NCI-H2227 treated with DMSO at 0.1 percent for 48 hours (cell line): Measurements from ENCODE around the gene MYOF.
"Not testable (repeated sequence)": the region's sequence is repeated elsewhere in the genome, so short reads cannot be mapped to it uniquely, and the experiment has no call there.

ENCODE experiments used
- DNase-seq: peaks from one replicate; lab custom pipeline; 2025; lab: John Stamatoyannopoulos, UW

The MYOF gene

GRCh38 chr10:93476756-93477155, 5.4 kb downstream of the MYOF start:
- no peak for DNase-seq

DNA sequence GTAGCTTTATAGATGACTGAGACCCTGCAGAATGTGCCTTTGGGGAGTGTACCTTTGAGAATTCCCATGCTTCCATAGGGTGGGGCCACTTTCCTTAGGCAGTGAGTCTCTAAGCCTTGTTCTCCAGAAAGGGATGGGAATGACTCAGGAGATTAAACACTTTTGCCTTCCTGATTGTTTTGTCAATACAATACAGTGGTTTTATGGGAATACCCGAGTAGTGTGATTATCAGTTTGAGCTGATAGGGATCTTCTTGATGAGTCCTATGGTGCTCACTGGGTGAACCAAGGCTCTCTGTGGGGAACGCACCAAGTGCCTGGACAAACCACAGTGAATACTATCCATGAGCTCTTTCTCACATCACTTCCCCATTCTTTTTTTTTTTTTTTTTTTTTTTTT, 6.3 kb downstream of the MYOF start:
- DNase-seq, result no peak

DNA sequence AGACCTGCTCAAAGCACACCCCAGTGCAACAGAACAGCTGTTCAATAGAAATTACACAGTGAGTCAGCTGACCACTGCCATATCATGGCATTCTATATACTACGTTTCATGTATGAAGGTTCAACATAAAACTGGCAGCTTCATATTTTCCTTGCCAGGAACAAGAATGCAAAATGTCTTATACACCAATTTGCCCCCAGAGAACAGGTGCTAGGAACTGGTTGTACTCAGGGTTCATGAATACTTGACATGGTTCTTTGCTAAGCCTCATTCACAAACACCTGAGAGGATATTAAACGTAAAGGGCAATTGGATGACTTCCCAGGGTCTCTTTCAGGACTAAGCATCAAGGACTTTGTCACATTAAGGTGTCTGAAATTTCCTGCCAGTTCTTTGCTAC, 6.9 kb downstream of the MYOF start:
- no peak for DNase-seq

DNA sequence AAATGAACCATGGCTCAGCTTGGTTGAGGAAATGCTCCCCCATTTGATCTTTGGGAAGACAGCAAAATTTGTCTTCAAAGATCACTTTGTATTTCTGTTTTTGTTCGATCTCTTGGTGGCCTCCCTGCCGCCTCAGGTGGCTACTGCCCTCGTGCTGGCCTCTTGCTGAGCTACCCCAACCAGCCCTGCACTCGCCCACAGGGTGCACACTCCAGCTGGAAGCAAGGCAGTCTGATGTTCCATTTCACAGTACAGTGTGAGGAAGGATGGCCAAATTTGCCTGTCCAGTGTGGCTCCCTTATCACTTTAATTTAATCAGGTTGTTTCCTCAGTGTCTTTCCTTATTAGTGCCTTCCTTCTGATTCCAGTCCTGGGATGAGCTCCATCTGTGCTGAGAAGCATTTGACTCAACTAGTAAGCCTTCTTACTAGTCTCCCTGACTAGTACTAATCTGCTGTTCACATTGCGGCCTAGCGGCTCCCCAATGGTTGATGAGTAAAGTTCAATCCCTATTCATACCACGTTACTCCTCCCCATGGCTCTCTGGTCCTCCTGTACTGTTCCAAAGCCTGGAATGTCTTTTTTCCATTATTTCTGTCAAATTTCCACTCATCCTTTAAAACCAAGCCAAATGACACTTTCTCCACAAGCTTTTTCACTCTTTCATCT, 8.2 kb downstream of the MYOF start:
- no peak for DNase-seq

GRCh38 chr10:93473161-93473560, 9.0 kb downstream of the MYOF start:
- no peak for DNase-seq

- DNase-seq, result no peak
These were observed 11.0 kb downstream of the MYOF start for GRCh38 chr10:93471110-93471651.

DNA sequence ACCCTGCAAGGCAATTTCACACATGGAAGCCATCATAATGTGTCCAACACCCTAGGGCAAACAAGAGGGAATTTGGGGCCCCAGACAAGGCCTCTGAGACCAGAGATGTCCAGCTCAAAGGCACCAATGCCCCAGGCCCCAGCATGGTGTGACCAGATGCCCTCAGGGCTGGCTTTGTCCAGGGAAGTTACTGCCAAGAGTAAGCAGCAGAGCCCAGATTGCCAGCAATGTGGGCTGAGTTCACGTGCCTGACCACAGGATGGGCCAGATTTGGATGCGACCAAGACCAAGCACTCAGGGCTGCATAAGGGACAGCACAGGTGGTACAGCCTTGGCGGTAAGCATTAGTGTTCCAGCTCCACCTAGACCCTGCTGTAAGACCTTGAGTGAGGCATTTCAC, 12.7 kb downstream of the MYOF start:
- no peak for DNase-seq

DNA sequence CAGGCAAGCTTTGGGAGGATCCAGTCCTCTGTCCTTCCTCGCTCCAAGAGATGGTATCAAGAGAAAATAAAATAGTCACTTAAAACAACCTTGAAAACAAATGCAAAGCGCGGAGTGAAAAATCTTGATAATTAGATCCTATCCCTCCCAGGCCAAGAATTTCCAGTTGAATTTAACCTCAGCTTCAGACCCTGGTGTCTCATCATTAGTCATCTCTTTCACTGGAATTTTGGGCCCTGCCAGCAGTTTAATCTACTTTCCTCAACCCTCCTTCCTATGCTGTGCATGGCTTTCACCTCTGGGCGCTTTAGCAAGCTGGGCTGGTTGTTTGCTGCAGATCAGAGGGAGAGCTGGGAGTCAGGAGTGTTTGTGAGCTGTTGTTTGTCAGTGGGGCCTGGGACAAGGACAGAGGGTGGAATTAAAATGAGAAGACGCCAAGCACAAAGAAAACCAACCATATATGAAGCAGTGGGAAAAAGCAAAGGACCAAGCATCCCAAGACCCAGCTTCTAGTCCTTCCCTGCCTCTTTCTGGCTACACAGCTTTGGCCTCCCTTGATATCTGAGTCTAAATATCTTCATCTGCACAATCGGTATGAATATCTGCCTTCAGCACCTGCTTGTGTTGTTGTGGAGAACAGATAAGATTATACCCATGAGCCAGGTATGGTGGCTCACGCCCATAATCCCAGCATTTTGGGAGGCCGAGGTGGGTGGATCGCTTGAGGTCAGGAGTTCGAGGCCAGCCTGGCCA, 13.5 kb downstream of the MYOF start:
- DNase-seq, result no peak

DNA sequence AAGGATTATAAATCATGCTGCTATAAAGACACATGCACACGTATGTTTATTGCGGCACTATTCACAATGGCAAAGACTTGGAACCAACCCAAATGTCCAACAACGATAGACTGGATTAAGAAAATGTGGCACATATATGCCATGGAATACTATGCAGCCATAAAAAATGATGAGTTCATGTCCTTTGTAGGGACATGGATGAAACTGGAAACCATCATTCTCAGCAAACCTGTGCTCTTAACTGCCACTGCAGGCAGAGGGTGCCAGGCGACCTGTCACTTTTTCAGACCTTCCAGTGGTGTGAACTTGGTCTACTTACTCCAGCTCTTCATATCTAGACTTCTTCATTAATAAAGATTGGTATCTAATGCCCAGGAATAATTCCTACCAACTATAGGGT, 14.5 kb downstream of the MYOF start:
- not testable (repeated sequence) for DNase-seq

DNA sequence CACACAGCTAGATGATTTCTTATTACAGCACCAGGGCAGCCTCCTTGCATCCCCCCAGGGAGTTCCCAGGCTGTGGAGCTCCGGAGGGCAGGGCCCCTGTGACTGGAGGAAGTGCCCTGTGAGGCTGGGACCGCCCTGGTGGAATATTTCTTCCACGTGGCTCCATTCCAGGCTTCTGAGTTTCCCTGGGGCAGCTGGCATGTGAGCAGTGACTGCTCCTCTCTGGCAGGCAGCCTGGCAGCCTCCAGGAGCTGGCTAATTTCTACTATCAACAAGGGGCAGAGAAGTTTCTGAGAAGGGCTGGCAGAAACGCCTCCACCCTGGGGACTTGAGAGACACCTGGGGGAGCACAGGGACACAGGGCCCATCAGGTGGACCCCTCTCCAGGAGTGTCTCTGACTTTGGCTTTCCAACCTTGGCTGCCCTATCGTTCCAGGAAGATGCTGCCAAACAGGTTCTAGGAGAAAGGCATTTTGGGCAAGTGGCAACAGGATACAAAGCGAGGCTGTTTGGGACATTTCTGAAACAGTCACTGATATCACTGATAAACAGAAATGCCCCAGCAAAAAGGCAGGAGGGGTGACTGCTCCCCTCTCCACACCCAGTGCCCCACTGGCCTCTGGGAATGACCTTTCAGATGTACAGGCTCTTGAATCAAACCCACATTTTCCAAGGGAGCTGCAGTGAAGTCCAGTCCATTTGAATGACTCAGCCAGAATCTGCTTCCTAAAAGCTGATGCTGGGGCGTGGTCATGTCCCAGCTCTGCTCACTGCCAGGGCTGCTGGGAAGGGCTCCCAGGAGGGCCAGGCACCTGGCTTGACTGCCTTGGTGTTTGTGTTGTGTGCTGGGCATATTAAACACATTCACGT, 16.1 kb downstream of the MYOF start:
- DNase-seq, result no peak

DNA sequence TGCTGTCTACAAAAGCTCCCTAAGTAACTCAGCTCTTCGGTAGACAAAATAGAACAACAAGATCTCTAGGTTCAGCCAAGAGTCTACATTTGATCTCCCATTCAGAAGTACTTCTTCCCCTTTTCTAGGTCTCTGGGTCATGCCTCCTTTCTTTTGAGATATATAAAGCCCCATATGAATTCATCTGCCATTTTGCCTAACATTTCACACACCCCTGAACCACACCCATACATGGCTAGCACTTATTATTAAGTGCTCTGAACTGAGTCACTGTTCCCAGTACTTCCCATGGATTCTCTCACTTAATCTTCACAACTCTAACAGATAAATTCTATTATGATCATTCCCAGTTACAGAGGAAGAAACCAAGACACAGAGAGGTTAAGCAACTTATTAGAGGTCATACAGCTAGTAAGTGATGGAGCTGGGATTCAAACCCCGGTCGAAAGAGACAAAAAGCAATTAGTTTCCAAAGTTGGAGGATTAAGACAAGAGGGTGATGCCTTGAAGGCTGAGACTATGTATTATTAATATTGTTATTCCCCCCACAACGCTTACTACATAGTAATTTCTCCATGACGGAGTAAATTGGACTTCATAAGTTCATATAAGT, 17.3 kb downstream of the MYOF start:
- no peak for DNase-seq

DNA sequence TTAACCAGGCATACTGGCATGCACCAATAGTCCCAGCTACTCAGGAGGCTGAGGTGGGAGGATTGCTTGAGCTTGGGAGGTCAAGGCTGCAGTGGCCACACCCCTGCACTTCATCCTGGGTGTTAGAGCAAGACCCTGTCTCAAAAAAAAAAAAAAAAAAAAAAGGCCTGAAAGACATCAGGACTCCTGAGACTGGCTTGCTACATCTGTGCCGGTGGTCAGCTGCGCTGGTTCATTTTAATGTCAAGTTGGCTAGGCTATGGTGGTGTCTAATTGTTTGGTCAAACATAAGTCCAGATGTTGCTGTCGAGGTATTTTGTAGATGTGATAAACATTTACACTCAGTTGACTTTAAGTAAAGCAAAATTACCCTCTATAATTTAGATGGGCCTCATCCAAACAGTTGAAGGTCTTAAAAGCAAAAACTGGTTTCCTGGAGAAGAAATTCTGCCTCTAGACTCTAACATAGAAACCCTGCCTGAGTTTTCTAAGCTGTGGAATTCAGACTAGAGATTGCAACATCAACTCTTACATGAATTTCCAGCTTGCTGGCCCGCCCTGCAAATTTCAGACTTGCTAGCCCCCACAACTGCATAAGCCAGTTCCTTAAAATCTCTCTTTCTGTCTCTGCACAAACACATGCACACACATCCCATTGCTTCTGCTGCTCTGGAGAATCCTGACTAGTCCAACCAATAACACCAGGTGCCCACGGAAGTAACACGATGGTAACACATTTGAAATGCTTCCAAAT, 18.2 kb downstream of the MYOF start:
- DNase-seq, result no peak

DNA sequence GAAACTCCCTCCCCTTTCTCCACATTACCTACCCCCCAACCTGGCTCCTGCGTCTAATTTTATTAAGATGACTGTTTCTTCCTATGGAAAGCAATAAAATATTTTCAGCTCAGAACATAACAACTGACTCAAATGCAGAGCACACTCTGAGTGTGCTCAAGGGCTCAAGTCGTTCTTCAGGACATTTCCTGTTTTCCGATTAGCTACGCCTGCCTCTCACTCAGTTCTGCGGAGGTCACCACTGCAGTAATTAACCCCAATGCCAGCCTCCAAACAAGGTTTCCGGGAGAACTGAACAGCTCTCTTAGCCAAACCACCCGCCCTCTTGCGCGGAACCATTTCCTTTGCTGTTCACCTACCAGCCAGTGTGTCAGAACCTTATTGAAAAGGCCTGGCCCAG, 19.3 kb downstream of the MYOF start:
- DNase-seq, result no peak

DNA sequence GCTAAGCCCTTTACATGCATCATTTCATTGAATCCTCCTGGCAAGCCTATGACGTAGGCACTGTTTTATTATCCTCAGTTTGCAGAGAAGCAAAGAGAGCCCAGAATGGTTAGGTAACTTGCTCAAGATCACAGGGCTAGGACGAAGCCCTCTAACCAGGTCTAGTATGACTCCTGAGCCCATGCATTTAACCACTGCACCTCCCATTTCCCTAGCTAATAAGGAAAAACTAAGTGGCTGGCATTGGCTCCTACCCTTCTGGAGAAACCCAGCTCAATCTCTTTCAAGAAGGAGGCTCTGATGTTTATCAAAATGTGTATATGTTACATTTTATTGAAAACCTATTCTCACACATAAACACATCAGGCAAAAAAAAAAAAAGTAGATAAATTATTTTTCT, 19.8 kb downstream of the MYOF start:
- no peak for DNase-seq

DNA sequence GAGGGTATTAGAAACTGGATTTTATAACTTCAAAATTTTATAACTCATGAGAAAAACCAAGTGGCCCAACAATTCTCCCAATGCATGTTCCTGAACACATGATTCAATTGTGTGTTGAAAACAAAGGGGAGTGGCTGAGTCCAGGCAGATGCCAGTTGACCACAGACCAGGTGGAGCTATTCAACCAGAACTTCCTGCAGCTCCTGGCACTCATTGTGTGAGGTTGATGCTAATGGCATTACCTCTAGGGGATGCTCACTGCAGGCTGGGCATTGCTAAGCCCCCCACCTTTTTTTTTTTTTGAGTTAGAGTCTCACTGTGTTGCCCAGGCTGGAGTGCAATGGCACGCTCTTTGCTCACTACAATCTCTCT, 20.3 kb downstream of the MYOF start:
- DNase-seq, result no peak

GRCh38 chr10:93461109-93461806, 20.9 kb downstream of the MYOF start:
- no peak for DNase-seq

DNA sequence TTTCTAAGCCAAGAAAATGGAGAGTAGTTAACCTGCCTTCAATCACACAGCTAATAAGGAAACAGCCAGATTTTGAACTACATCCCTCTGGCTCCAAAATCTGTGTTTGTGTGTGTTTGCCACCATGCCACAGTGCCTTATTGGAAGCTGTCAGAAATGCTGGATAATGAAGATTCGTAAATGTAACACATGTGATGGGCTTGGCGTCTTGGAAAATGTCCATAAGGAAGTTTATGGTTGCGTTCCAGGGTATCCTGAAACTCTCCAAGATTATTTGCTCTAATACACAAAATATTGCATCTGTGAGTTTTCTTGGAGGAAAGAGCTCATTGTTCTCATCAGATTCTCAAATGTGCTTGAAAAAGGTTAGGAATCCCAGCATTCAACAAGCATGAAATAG, 22.7 kb downstream of the MYOF start:
- no peak for DNase-seq

DNA sequence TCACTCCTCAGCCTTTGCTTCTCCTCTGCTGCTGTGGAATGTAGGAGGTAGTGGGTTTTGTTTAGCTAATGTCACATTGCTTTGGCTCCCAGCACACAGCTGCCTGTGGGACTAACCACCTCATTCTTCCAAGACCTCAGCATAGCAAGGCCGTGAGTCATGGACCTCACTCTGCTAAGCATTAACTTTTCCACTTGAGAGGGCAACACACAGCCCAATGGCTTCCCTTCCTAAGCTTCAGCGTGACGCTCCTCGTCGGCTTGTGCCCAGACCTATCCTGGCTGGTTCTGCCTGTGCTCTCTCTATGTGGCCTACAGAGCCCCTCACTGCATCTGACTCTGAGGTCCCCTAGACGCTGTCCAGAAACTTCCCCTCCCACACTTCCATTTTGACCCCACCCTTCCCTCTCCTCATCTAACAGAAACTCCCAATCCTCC, 23.3 kb downstream of the MYOF start:
- DNase-seq, result no peak

DNA sequence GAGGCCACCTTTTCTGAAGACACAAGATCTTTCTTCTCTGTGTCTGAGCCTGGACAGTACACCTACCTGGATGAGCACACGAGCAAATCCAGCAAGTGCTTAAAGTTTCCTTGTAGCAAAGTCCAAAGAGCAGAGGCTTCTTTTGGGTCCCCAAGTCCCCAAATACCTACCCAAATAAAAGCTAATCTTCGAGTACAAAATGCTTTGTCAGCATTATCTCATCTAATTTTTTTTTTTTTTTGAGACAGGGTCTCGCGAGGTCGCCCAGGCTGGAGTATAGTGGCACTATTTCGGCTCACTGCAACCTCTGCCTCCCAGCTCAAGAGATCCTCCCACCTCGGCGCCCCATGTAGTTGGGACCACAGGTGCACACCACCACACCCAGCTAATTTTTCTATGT, 24.6 kb downstream of the MYOF start:
- DNase-seq, result no peak

GRCh38 chr10:93456480-93456879, 25.7 kb downstream of the MYOF start:
- DNase-seq, result no peak

- DNase-seq, result no peak
These were observed 27.4 kb downstream of the MYOF start for GRCh38 chr10:93454736-93455135.
